Keratinocyte (primary cell): ENCODE measurements around the gene APOM. TPM values are rescaled to one million over a fixed set of nuclear protein-coding genes. Genes with fewer than 3 reads are reported as not detected.

Experiments
- DNase-seq: peaks from one replicate; pipeline ENCODE4 v3.0.0-alpha.2; 2011; ENCODE audit warnings: low read depth, missing footprints, low spot score
- FAIRE-seq: peaks from 2 replicates; lab custom pipeline; 2011; peaks lifted over from hg19 to GRCh38; lab: Jason Lieb, UNC
- H2AFZ ChIP-seq: 2 replicates; pipeline ENCODE4 v1.6.0; 2012; ENCODE audit warnings: low read length, control low read depth, inconsistent platforms; ENCODE audit not compliant: control insufficient read depth
- H3K27ac ChIP-seq: 2 replicates; pipeline ENCODE4 v1.5.1; 2011; ENCODE audit warnings: low read length; ENCODE audit not compliant: control insufficient read depth, insufficient read depth
- H3K27me3 ChIP-seq: 3 replicates; pipeline ENCODE4 v1.6.0; 2011; ENCODE audit warnings: low read length; ENCODE audit not compliant: control insufficient read depth, insufficient read depth; ENCODE audit errors: extremely low read depth
- H3K36me3 ChIP-seq, 2 experiments: 2 replicates in 1 of 2; 3 replicates in 1 of 2; pipeline ENCODE4 v1.5.1; 2011; ENCODE audit warnings: low read length in 2 of 2, mild to moderate bottlenecking in 1 of 2; ENCODE audit not compliant: control insufficient read depth in 2 of 2, insufficient read depth in 2 of 2; ENCODE audit errors: extremely low read depth in 1 of 2
- H3K4me1 ChIP-seq: 3 replicates; pipeline ENCODE4 v1.5.1; 2011; ENCODE audit warnings: low read length; ENCODE audit not compliant: control insufficient read depth, insufficient read depth; ENCODE audit errors: extremely low read depth
- H3K4me2 ChIP-seq: 3 replicates; pipeline ENCODE4 v1.6.0; 2011; ENCODE audit warnings: low read depth, low read length; ENCODE audit not compliant: control insufficient read depth, insufficient read depth; ENCODE audit errors: extremely low read depth
- H3K4me3 ChIP-seq, 3 experiments: fragments of 200-600 bp in 1 of 3; sonication (generic) in 1 of 3; 2 replicates in 2 of 3; 3 replicates in 1 of 3; pipeline ENCODE4 v1.5.1; 2011 to 2016; ENCODE audit warnings: low read length in 3 of 3, mild to moderate bottlenecking in 3 of 3, control low read depth in 2 of 3, inconsistent platforms in 1 of 3, low read depth in 1 of 3, mixed read lengths in 1 of 3, mixed run types in 1 of 3, moderate library complexity in 1 of 3; ENCODE audit not compliant: control insufficient read depth in 2 of 3, insufficient read depth in 2 of 3; ENCODE audit errors: extremely low read depth in 1 of 3
- H3K79me2 ChIP-seq: 2 replicates; pipeline ENCODE4 v1.6.0; 2012; ENCODE audit warnings: low read length; ENCODE audit not compliant: control insufficient read depth, insufficient read depth
- H3K9ac ChIP-seq: 3 replicates; pipeline ENCODE4 v1.6.0; 2011; ENCODE audit warnings: low read length; ENCODE audit not compliant: control insufficient read depth, insufficient read depth; ENCODE audit errors: extremely low read depth
- H3K9me1 ChIP-seq: 3 replicates; pipeline ENCODE4 v1.6.0; 2011; ENCODE audit warnings: low read length; ENCODE audit not compliant: control insufficient read depth, insufficient read depth; ENCODE audit errors: extremely low read depth
- H3K9me3 ChIP-seq: 2 replicates; pipeline ENCODE4 v1.5.1; 2012; ENCODE audit warnings: low read depth, low read length; ENCODE audit not compliant: control insufficient read depth
- H4K20me1 ChIP-seq: 3 replicates; pipeline ENCODE4 v1.6.0; 2011; ENCODE audit warnings: low read length; ENCODE audit not compliant: control insufficient read depth, insufficient read depth; ENCODE audit errors: extremely low read depth
- CTCF ChIP-seq, 3 experiments: IDR thresholded peaks in 1 of 3; conservative IDR thresholded peaks in 1 of 3; optimal IDR thresholded peaks in 1 of 3; 2 replicates in 2 of 3; 3 replicates in 1 of 3; pipeline versions ENCODE3 to v1.5.1; 2011; ENCODE audit warnings: low read length in 3 of 3, mild to moderate bottlenecking in 3 of 3, moderate library complexity in 2 of 3, control low read depth in 1 of 3, inconsistent platforms in 1 of 3; ENCODE audit not compliant: insufficient read depth in 2 of 3; ENCODE audit errors: extremely low read depth in 1 of 3
- EZH2 ChIP-seq: IDR thresholded peaks from one replicate; pipeline ENCODE4 v1.6.1; 2012; ENCODE audit warnings: inconsistent platforms, mild to moderate bottlenecking, low read length, moderate library complexity
- dilution Hi-C: fragments of 300-500 bp; cut with MboI; formaldehyde crosslinking; loops from one replicate; pipeline ENCODE4 v1.7.0; 2020; ENCODE audit warnings: low sequenced_read_pairs; ENCODE audit not compliant: extremely low pct_ligation_motif_present
- polyA plus RNA-seq, 5 experiments: library from polyadenylated mRNA; depleted of rRNA in 3 of 5; stranded (reverse) in 3 of 5; stranded (forward) in 1 of 5; unstranded in 1 of 5; fragments of >200 nt; gene quantifications; 1 replicate in 1 of 5; 2 replicates in 3 of 5; 3 replicates in 1 of 5; pipeline versions ENCODE4 v1.2.1 to v1.2.3, GENCODE V29; 2011 to 2012; ENCODE audit warnings: missing spikeins in 2 of 5, low read depth in 1 of 5, low replicate concordance in 1 of 5

The APOM gene
- polyA plus RNA-seq, 1 donor (not counting 4 experiments of a cell fraction or from before 2014, with no cell fraction given): 1.4 TPM

DNA sequence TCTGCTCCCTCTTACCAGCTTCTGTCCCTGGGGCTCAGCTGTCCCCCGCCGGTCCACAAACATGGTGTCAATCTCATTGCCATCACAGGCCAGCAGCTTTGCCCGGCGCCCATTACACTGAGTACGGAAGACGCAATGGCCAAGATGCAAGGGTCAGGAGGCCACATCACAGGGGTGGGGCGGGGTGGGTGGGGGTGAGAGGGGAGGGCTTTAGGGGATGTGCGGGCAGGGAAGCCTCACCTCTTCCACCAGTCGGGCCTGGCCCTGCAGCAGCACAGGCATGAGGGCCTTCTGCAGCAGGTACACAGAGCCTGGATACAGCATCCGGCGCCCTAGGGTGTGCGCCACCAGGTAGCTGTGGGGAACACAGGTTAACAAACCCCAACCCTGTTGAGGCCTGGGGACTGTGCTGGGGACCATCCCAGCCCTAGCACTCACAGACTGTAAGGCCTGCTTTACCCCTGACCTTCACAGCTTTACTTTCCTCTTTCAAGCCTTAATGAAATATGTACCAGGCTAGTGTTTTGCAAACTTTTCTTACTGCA lies 35.9 kb downstream of the APOM start:
- Histone ChIP-seq H4K20me1 (no peaks in the 10 kb centered on the region), H3K9ac (no peak overlapping the region), H3K36me3 (peaks cover 22 to 41% of the 10 kb centered on the region in 2 experiments), H3K27ac (no peak overlapping the region), H3K79me2 (no peaks in the 10 kb centered on the region), H3K4me2 (no peak overlapping the region), H3K9me1 (no peaks in the 10 kb centered on the region), H3K27me3 (no peaks in the 10 kb centered on the region), H3K9me3 (no peaks in the 10 kb centered on the region), H3K4me1 (no peaks in the 10 kb centered on the region), H3K4me3 (no peak overlapping the region), H2AFZ (no peak overlapping the region)
- DNase-seq (no peak), FAIRE-seq (no peak)
- dilution Hi-C loops: no loop called here
- TF ChIP-seq EZH2 (no peak), CTCF (optimal IDR thresholded peaks at IDR 0.05 in 1 of 3, IDR thresholded peaks at IDR 0.05 in 1 of 3, conservative IDR thresholded peaks at IDR 0.05 in 1 of 3; ENCODE audit: extremely low read depth in 1 of 3, insufficient read depth in 2 of 3, low read length in 3 of 3) (no peak)

GRCh38 chr6:31692353-31692752 lies 36.7 kb downstream of the APOM start:
- Histone ChIP-seq H2AFZ (no peak overlapping the region), H3K9ac (no peak overlapping the region), H3K27ac (no peak overlapping the region), H3K4me1 (no peaks in the 10 kb centered on the region), H3K79me2 (no peaks in the 10 kb centered on the region), H3K9me3 (no peaks in the 10 kb centered on the region), H3K4me2 (no peak overlapping the region), H3K4me3 (no peak overlapping the region), H3K9me1 (no peaks in the 10 kb centered on the region), H3K27me3 (no peaks in the 10 kb centered on the region), H4K20me1 (no peaks in the 10 kb centered on the region), H3K36me3 (peaks cover 22 to 39% of the 10 kb centered on the region in 2 experiments)
- DNase-seq: no peak
- dilution Hi-C loops: no loop called here
- TF ChIP-seq CTCF (optimal IDR thresholded peaks at IDR 0.05 in 1 of 3, IDR thresholded peaks at IDR 0.05 in 1 of 3, conservative IDR thresholded peaks at IDR 0.05 in 1 of 3; ENCODE audit: extremely low read depth in 1 of 3, insufficient read depth in 2 of 3, low read length in 3 of 3): no peak
- no peak for TF ChIP-seq EZH2
- no peak for FAIRE-seq
